SK-N-MC (cell line): ENCODE results near the gene NOP16.
A peak's percentile ranks its signal among the peaks of the same experiment; 100 is the strongest.

Source experiments
- DNase-seq: peaks from one replicate; pipeline ENCODE4 v3.0.0-alpha.2; 2011; ENCODE audit warnings: low read depth, low spot score
- H3K27ac ChIP-seq: fragments of 200-600 bp; sonication (generic); 2 replicates; pipeline ENCODE4 v1.5.1; 2016; ENCODE audit warnings: mixed run types
- H3K36me3 ChIP-seq: fragments of 200-600 bp; sonication (generic); 2 replicates; pipeline ENCODE4 v1.6.1; 2017; ENCODE audit warnings: antibody characterized with exemption, low read length, mixed read lengths; ENCODE audit not compliant: insufficient read depth
- H3K4me3 ChIP-seq: fragments of 200-600 bp; sonication (generic); 2 replicates; pipeline ENCODE4 v1.5.1; 2016
- H3K9ac ChIP-seq: fragments of 200-600 bp; sonication (generic); 2 replicates; pipeline ENCODE4 v1.8.0; 2017; ENCODE audit warnings: mixed run types, mixed read lengths; ENCODE audit not compliant: insufficient read length
- H3K9me3 ChIP-seq: fragments of 200-600 bp; sonication (generic); 2 replicates; pipeline ENCODE4 v1.6.1; 2017; ENCODE audit warnings: low read depth, mild to moderate bottlenecking, antibody characterized with exemption, low read length, moderate library complexity, mixed read lengths
- EZH2 ChIP-seq: fragments of 200-600 bp; sonication (generic); IDR thresholded peaks from one replicate; pipeline ENCODE4 v1.6.1; 2017; ENCODE audit warnings: antibody characterized with exemption
- FOXP2 ChIP-seq: optimal IDR thresholded peaks from 2 replicates; pipeline ENCODE3; 2011; ENCODE audit warnings: mild to moderate bottlenecking, moderate library complexity; ENCODE audit not compliant: insufficient read depth; ENCODE audit errors: extremely low read length, control extremely low read depth
- POLR2AphosphoS5 ChIP-seq: IDR thresholded peaks from 2 replicates; pipeline ENCODE4 v1.6.1; 2012; ENCODE audit warnings: mild to moderate bottlenecking, low read depth, low read length, borderline replicate concordance

Gene NOP16

GRCh38 chr5:176361437-176362232 is 26.8 kb downstream of the NOP16 start, which contains the start of gene KIAA1191:
KIAA1191 (minus strand) TSS chr5:176361764; CDS start chr5:176359508, 2,256 bp downstream.
- peaks cover 26% of the 10 kb centered on the region for H3K36me3 ChIP-seq
- peak within 1 kb of the TSS; percentile 90 for H3K9ac ChIP-seq
- TF ChIP-seq POLR2AphosphoS5 (peak; percentile 99), EZH2 (no peak), FOXP2 (peak; percentile 96)
- H3K27ac ChIP-seq, result no peak within 1 kb of the TSS
- peak within 1 kb of the TSS; percentile 92 for H3K4me3 ChIP-seq
- DNase-seq, result peak; percentile 28
- no peaks in the 10 kb centered on the region for H3K9me3 ChIP-seq

- Histone ChIP-seq H3K4me3 (peak overlapping the region; percentile 92), H3K27ac (no peak overlapping the region), H3K9me3 (no peaks in the 10 kb centered on the region), H3K36me3 (peaks cover 32% of the 10 kb centered on the region), H3K9ac (peak overlapping the region; percentile 90)
- TF ChIP-seq EZH2 (no peak), FOXP2 (no peak), POLR2AphosphoS5 (no peak)
- DNase-seq, result no peak
These were observed 27.4 kb downstream of the NOP16 start for GRCh38 chr5:176360894-176361436.

GRCh38 chr5:176359658-176360057 is 28.7 kb downstream of the NOP16 start:
- no peak for TF ChIP-seq EZH2
- TF ChIP-seq POLR2AphosphoS5, result no peak
- no peak for TF ChIP-seq FOXP2
- Histone ChIP-seq H3K36me3 (peaks cover 42% of the 10 kb centered on the region), H3K4me3 (no peak overlapping the region), H3K9me3 (no peaks in the 10 kb centered on the region), H3K27ac (no peak overlapping the region), H3K9ac (no peak overlapping the region)
- no peak for DNase-seq

- H3K9ac ChIP-seq, result no peak overlapping the region
- H3K9me3 ChIP-seq, result no peaks in the 10 kb centered on the region
- H3K27ac ChIP-seq, result no peak overlapping the region
- TF ChIP-seq POLR2AphosphoS5, result no peak
- TF ChIP-seq EZH2, result no peak
- TF ChIP-seq FOXP2, result no peak
- peaks cover 77% of the 10 kb centered on the region for H3K36me3 ChIP-seq
- no peak for DNase-seq
- H3K4me3 ChIP-seq, result no peak overlapping the region
These were observed 32.2 kb downstream of the NOP16 start for GRCh38 chr5:176356179-176356566.

GRCh38 chr5:176355400-176356178 is 32.8 kb downstream of the NOP16 start:
- no peak for DNase-seq
- peaks cover 81% of the 10 kb centered on the region for H3K36me3 ChIP-seq
- no peak overlapping the region for H3K27ac ChIP-seq

GRCh38 chr5:176353533-176353932 is 34.9 kb downstream of the NOP16 start:
- Histone ChIP-seq H3K36me3 (peaks cover 93% of the 10 kb centered on the region), H3K27ac (no peak overlapping the region), H3K4me3 (no peak overlapping the region), H3K9ac (no peak overlapping the region), H3K9me3 (no peaks in the 10 kb centered on the region)
- no peak for TF ChIP-seq EZH2
- no peak for TF ChIP-seq POLR2AphosphoS5
- no peak for TF ChIP-seq FOXP2
- DNase-seq, result no peak

More at GRCh38 chr5:176355400-176356178, 32.8 kb downstream of the NOP16 start:
- TF ChIP-seq POLR2AphosphoS5, result no peak
- no peak for TF ChIP-seq EZH2
- H3K4me3 ChIP-seq, result no peak overlapping the region
- no peaks in the 10 kb centered on the region for H3K9me3 ChIP-seq
- no peak overlapping the region for H3K9ac ChIP-seq

- H3K27ac ChIP-seq, result no peak overlapping the region
- H3K4me3 ChIP-seq, result no peak overlapping the region
- no peak for DNase-seq
- H3K9ac ChIP-seq, result no peak overlapping the region
- TF ChIP-seq FOXP2, result no peak
- TF ChIP-seq EZH2, result no peak
- TF ChIP-seq POLR2AphosphoS5, result no peak
- H3K9me3 ChIP-seq, result no peaks in the 10 kb centered on the region
- H3K36me3 ChIP-seq, result peaks cover 93% of the 10 kb centered on the region
These were observed 36.1 kb downstream of the NOP16 start for GRCh38 chr5:176352116-176352878.

- H3K9me3 ChIP-seq, result no peaks in the 10 kb centered on the region
- H3K9ac ChIP-seq, result no peak overlapping the region
- H3K4me3 ChIP-seq, result no peak overlapping the region
- no peak for DNase-seq
- H3K27ac ChIP-seq, result no peak overlapping the region
- no peak for TF ChIP-seq EZH2
- TF ChIP-seq FOXP2, result no peak
- no peak for TF ChIP-seq POLR2AphosphoS5
- peaks cover 93% of the 10 kb centered on the region for H3K36me3 ChIP-seq
These were observed 38.0 kb downstream of the NOP16 start for GRCh38 chr5:176350416-176350815.
